HCT116 (cell line): ENCODE data around the gene CFAP97. TPM values are rescaled to one million over a fixed set of nuclear protein-coding genes. Genes with fewer than 3 reads are reported as not detected.

Source experiments
- ATAC-seq: fragments of 200-7000 bp; cut with Tn5 transposase; 2 replicates; pipeline ENCODE4 v1.9.1; 2020; ENCODE audit warnings: mild to moderate bottlenecking, moderate library complexity
- BruUV-seq: library from RNA; stranded (reverse); fragments of 400-500 nt; replicated peaks from 2 replicates; lab custom pipeline; 2021; lab: Mats Ljungman, UMichigan
- CTCF ChIA-PET: fragments of 300-600 bp; sonication (Branson Sonifier 250); formaldehyde crosslinking; loops from one replicate; lab custom pipeline; 2021; ENCODE audit warnings: antibody characterized with exemption; lab: Charles Lee
- POLR2A ChIA-PET: fragments of 300-600, 350-600 bp; sonication (Branson Sonifier 250); formaldehyde crosslinking; loops from one replicate; lab custom pipeline; 2021; ENCODE audit warnings: antibody characterized with exemption; lab: Charles Lee
- RAD21 ChIA-PET, 2 experiments: fragments of 300-600 bp; sonication (Branson Sonifier 250); formaldehyde crosslinking; loops; one replicate each; lab custom pipeline; 2023; ENCODE audit warnings: low total read pairs in 2 of 2; ENCODE audit not compliant: uncharacterized antibody in 2 of 2, unreplicated experiment in 2 of 2, low non-redundant PET in 1 of 2; lab: Charles Lee
- DNase-seq: peaks from one replicate; pipeline ENCODE4 v3.0.0-alpha.2; 2010; ENCODE audit warnings: low read depth, low spot score
- H2AFZ ChIP-seq: fragments of 200-600 bp; shearing (Covaris generic), sonication (generic); 2 replicates; pipeline ENCODE4 v1.6.1; 2017; ENCODE audit warnings: low read depth, mixed run types, mixed read lengths, antibody characterized with exemption, low read length; ENCODE audit not compliant: poor library complexity, severe bottlenecking
- H3K27ac ChIP-seq: 2 replicates; pipeline ENCODE4 v1.5.1; 2012; ENCODE audit warnings: low read depth, low read length
- H3K27me3 ChIP-seq: fragments of 200-600 bp; sonication (generic); 2 replicates; pipeline ENCODE4 v1.6.1; 2016; ENCODE audit warnings: mixed run types, low read length, mixed read lengths; ENCODE audit not compliant: insufficient read depth
- H3K36me3 ChIP-seq, 2 experiments: fragments of 200-500 bp in 1 of 2; fragments of 200-600 bp in 1 of 2; sonication (Bioruptor generic) in 1 of 2; sonication (generic) in 1 of 2; 2 replicates each; pipeline versions ENCODE4 v1.5.1 to v1.6.1; 2014 to 2016; ENCODE audit warnings: low read length in 2 of 2, inconsistent platforms in 1 of 2, mixed read lengths in 1 of 2, mixed run types in 1 of 2; ENCODE audit not compliant: insufficient read depth in 2 of 2, control insufficient read depth in 1 of 2
- H3K4me1 ChIP-seq, 2 experiments: fragments of 200-600 bp in 1 of 2; sonication (generic) in 1 of 2; 2 replicates each; pipeline versions ENCODE4 v1.5.1 to v1.6.1; 2012 to 2017; ENCODE audit warnings: low read length in 2 of 2, inconsistent platforms in 1 of 2, mild to moderate bottlenecking in 1 of 2, mixed read lengths in 1 of 2, mixed run types in 1 of 2, moderate library complexity in 1 of 2; ENCODE audit not compliant: insufficient read depth in 2 of 2, control insufficient read depth in 1 of 2
- H3K4me2 ChIP-seq: fragments of 200-600 bp; sonication (generic); 2 replicates; pipeline ENCODE4 v1.6.1; 2017; ENCODE audit warnings: mixed run types, low read length, mixed read lengths
- H3K4me3 ChIP-seq, 2 experiments: fragments of 200-600 bp in 1 of 2; sonication (generic) in 1 of 2; replicated peaks in 1 of 2; 2 replicates each; pipeline ENCODE4 v1.5.1; 2011 to 2016; ENCODE audit warnings: low read length in 2 of 2, control low read depth in 1 of 2, low read depth in 1 of 2, mild to moderate bottlenecking in 1 of 2, mixed read lengths in 1 of 2, mixed run types in 1 of 2
- H3K79me2 ChIP-seq: fragments of 200-600 bp; sonication (generic); 2 replicates; pipeline ENCODE4 v1.6.1; 2017; ENCODE audit warnings: mild to moderate bottlenecking, mixed run types, low read length, moderate library complexity, mixed read lengths; ENCODE audit not compliant: insufficient read depth
- H3K9ac ChIP-seq: fragments of 200-600 bp; sonication (generic); 2 replicates; pipeline ENCODE4 v1.6.1; 2016; ENCODE audit warnings: low read length, mixed read lengths
- H3K9me2 ChIP-seq: fragments of 200-600 bp; sonication (generic), shearing (Covaris generic); 2 replicates; pipeline ENCODE4 v1.6.1; 2017; ENCODE audit warnings: mixed run types, mild to moderate bottlenecking, moderate library complexity; ENCODE audit not compliant: insufficient read depth
- H3K9me3 ChIP-seq, 2 experiments: fragments of 200-500 bp in 1 of 2; fragments of 200-600 bp in 1 of 2; sonication (Bioruptor generic) in 1 of 2; sonication (generic) in 1 of 2; 2 replicates each; pipeline ENCODE4 v1.6.1; 2014 to 2017; ENCODE audit warnings: low read length in 2 of 2, mixed read lengths in 2 of 2, inconsistent platforms in 1 of 2, low read depth in 1 of 2, mild to moderate bottlenecking in 1 of 2, mixed run types in 1 of 2, moderate library complexity in 1 of 2; ENCODE audit not compliant: control insufficient read depth in 1 of 2, insufficient read depth in 1 of 2
- H4K20me1 ChIP-seq: fragments of 200-600 bp; sonication (generic), shearing (Covaris generic); 2 replicates; pipeline ENCODE4 v1.6.1; 2017; ENCODE audit warnings: mixed run types, mild to moderate bottlenecking, moderate library complexity; ENCODE audit not compliant: insufficient read depth
- CBX3 ChIP-seq: IDR thresholded peaks from 2 replicates; pipeline ENCODE4 v1.6.1; 2012; ENCODE audit warnings: low read depth
- CTCF ChIP-seq, 3 experiments: fragments of 200-600 bp in 1 of 3; sonication (generic) in 1 of 3; IDR thresholded peaks in 2 of 3; conservative IDR thresholded peaks in 1 of 3; 2 replicates each; pipeline ENCODE4 v1.5.1; 2012 to 2017; ENCODE audit warnings: low read depth in 2 of 3, low read length in 2 of 3, antibody characterized with exemption in 1 of 3, borderline replicate concordance in 1 of 3, control low read depth in 1 of 3, mild to moderate bottlenecking in 1 of 3, mixed read lengths in 1 of 3, mixed run types in 1 of 3, moderate library complexity in 1 of 3; ENCODE audit not compliant: insufficient read depth in 1 of 3
- EZH2 ChIP-seq: fragments of 200-600 bp; sonication (generic); IDR thresholded peaks from 2 replicates; pipeline ENCODE4 v1.6.1; 2017; ENCODE audit warnings: antibody characterized with exemption, mixed run types
- FOSL1 ChIP-seq: IDR thresholded peaks from 2 replicates; pipeline ENCODE4 v1.6.1; 2012; ENCODE audit warnings: low read depth
- JUND ChIP-seq: IDR thresholded peaks from 2 replicates; pipeline ENCODE4 v1.6.1; 2012
- POLR2A ChIP-seq: IDR thresholded peaks from 2 replicates; pipeline ENCODE4 v1.7.0; 2011; ENCODE audit warnings: borderline replicate concordance; ENCODE audit not compliant: insufficient read depth, insufficient read length; ENCODE audit errors: extremely low read depth
- POLR2AphosphoS5 ChIP-seq: IDR thresholded peaks from 2 replicates; pipeline ENCODE4 v1.6.1; 2011; ENCODE audit warnings: mild to moderate bottlenecking, low read depth, low read length, moderate library complexity
- RAD21 ChIP-seq: IDR thresholded peaks from 2 replicates; pipeline ENCODE4 v1.6.1; 2012; ENCODE audit warnings: low read depth, mild to moderate bottlenecking
- YY1 ChIP-seq: IDR thresholded peaks from 2 replicates; pipeline ENCODE4 v1.6.1; 2011; ENCODE audit warnings: low read length, low read depth, moderate library complexity, mild to moderate bottlenecking; ENCODE audit not compliant: insufficient replicate concordance; ENCODE audit errors: extremely low read depth
- intact Hi-C: fragments of 100-400 bp; cut with micrococcal nuclease; formaldehyde crosslinking; loops from 2 replicates; pipeline ENCODE4 v1.10.0; 2022
- total RNA-seq: library from RNA; stranded (reverse); gene quantifications from one replicate; pipeline ENCODE4 v1.2.1, GENCODE V29; 2021; ENCODE audit not compliant: unreplicated experiment

Gene CFAP97
- total RNA-seq, 1 experiment from 2014 or later, result 57.7 TPM

DNA sequence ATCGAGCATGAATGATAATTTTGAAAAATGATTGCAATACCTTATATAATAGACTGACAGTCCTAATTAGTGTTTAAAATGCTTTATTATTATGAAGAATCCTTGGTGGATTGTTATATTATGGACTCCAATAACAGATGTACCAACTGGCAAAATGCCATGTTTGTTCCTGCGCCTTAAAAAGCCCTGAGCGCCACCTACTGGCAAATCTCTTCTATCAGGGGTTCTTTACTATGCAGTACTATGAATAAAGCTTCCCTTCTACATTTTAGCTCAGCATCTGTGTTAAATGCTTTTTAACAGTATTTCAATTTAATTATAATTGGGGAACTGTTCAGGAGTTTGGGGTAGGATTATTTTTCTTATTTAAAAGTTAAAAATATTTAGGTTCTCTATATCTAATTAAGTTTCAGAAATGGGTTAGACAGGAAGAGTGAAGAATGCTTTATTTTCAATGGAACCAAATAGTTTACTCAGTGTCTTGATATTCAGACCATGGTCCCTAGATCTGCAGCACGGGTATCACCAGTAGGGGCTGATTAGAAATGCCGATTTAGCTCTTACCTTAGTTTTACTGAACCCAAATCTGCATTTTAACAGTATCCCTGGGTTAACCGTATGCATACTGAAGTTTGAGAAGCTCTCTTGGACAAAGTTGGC, 20.0 kb downstream of the CFAP97 start:
- RAD21 ChIA-PET, result interaction anchor here in 1 of 2 experiments (1.0 kb wide), 1 partner anchor 49 kb away, joined by 3 read pairs; no protein-coding TSS in a partner anchor
- Histone ChIP-seq H4K20me1 (peaks cover 4% of the 10 kb centered on the region; the same call in 1 of the 2 replicates), H3K79me2 (peaks cover 85% of the 10 kb centered on the region), H3K27ac (no peak overlapping the region), H3K36me3 (peaks cover 0 to 8% of the 10 kb centered on the region in 2 experiments; a peak in 1 of 4 replicates), H2AFZ (no peak overlapping the region), H3K4me3 (no peak overlapping the region), H3K9me3 (no peaks in the 10 kb centered on the region), H3K27me3 (no peaks in the 10 kb centered on the region), H3K4me2 (no peak overlapping the region), H3K9me2 (no peaks in the 10 kb centered on the region), H3K9ac (no peak overlapping the region), H3K4me1 (no peaks in the 10 kb centered on the region)
- peak; percentile 78 for DNase-seq
- peak; percentile 66 to 81 (median 81); a peak in 5 of 6 replicates for TF ChIP-seq CTCF (IDR thresholded peaks at IDR 0.05 in 2 of 3, conservative IDR thresholded peaks at IDR 0.05 in 1 of 3; ENCODE audit: borderline replicate concordance in 1 of 3, insufficient read depth in 1 of 3, low read depth in 2 of 3, low read length in 2 of 3)
- peak; percentile 38; the same call in 1 of the 2 replicates for TF ChIP-seq POLR2AphosphoS5
- peak; percentile 78 for TF ChIP-seq RAD21
- no peak for TF ChIP-seq POLR2A
- POLR2A ChIA-PET, result no interaction called here
- peak; percentile 84 for ATAC-seq
- BruUV-seq, result no TSS peak
- CTCF ChIA-PET, result interaction anchor here (0.6 to 2.3 kb wide), 24 partner anchors 10 to 414 kb away, joined by 3 to 18 read pairs (median 4); partner anchors contain the start of gene SLC25A4
- intact Hi-C loops, result loop anchor here (1.0 to 2.0 kb wide), 3 partner anchors 49 to 413 kb away; no protein-coding TSS in a partner anchor

- Histone ChIP-seq H3K4me1 (no peaks in the 10 kb centered on the region), H3K4me2 (no peak overlapping the region), H3K4me3 (no peak overlapping the region), H3K9me2 (no peaks in the 10 kb centered on the region), H3K79me2 (peaks cover 80% of the 10 kb centered on the region), H3K9me3 (no peaks in the 10 kb centered on the region), H3K27me3 (no peaks in the 10 kb centered on the region), H3K27ac (no peak overlapping the region), H2AFZ (no peak overlapping the region), H3K9ac (no peak overlapping the region), H3K36me3 (0 out of 4 replicates have a peak, but pooled peaks cover 0 to 4% of the 10 kb centered on the region in 2 experiments), H4K20me1 (peaks cover 4% of the 10 kb centered on the region; the same call in 1 of the 2 replicates)
- TF ChIP-seq FOSL1 (no peak), JUND (no peak), POLR2AphosphoS5 (no peak), CTCF (IDR thresholded peaks at IDR 0.05 in 2 of 3, conservative IDR thresholded peaks at IDR 0.05 in 1 of 3; ENCODE audit: borderline replicate concordance in 1 of 3, insufficient read depth in 1 of 3, low read depth in 2 of 3, low read length in 2 of 3) (no peak), EZH2 (no peak), CBX3 (no peak), YY1 (no peak)
- ATAC-seq, result no peak
- BruUV-seq, result no TSS peak
- intact Hi-C loops, result loop anchor here (2.0 kb wide), 1 partner anchor 415 kb away; no protein-coding TSS in a partner anchor
- RAD21 ChIA-PET, result no interaction called here
- POLR2A ChIA-PET, result no interaction called here
- CTCF ChIA-PET, result no interaction called here
- DNase-seq, result no peak
These were observed 21.6 kb downstream of the CFAP97 start for GRCh38 chr4:185182239-185182638.
